GM21576 (cell line): ENCODE measurements around the gene SFN.
"Not testable (repeated sequence)": the region's sequence is repeated elsewhere in the genome, so short reads cannot be mapped to it uniquely, and the experiment has no call there.

Source experiments
- ATAC-seq: cut with Tn5 transposase; IDR thresholded peaks from one replicate; pipeline ENCODE4 v1.9.1; 2021; ENCODE audit warnings: mild to moderate bottlenecking, moderate library complexity; ENCODE audit not compliant: unreplicated experiment

SFN gene

GRCh38 chr1:26838474-26839338, 24.2 kb upstream of the SFN start:
- peak; percentile 89 for ATAC-seq

GRCh38 chr1:26839339-26839722, 23.6 kb upstream of the SFN start:
- peak; percentile 5 for ATAC-seq

GRCh38 chr1:26839779-26840178, 23.2 kb upstream of the SFN start:
- no peak for ATAC-seq

- no peak for ATAC-seq
Observed at GRCh38 chr1:26844424-26845196, 18.3 kb upstream of the SFN start.

GRCh38 chr1:26847826-26848225, 15.1 kb upstream of the SFN start:
- not testable (repeated sequence) for ATAC-seq

GRCh38 chr1:26848499-26848898, 14.4 kb upstream of the SFN start:
- ATAC-seq: no peak

GRCh38 chr1:26848941-26849774, 13.8 kb upstream of the SFN start:
- no peak for ATAC-seq

GRCh38 chr1:26851106-26851684, 11.8 kb upstream of the SFN start:
- no peak for ATAC-seq

GRCh38 chr1:26852701-26853100, 10.2 kb upstream of the SFN start:
- ATAC-seq: no peak

GRCh38 chr1:26853156-26853555, 9.8 kb upstream of the SFN start:
- ATAC-seq: no peak

- no peak for ATAC-seq
Observed at GRCh38 chr1:26853600-26853999, 9.3 kb upstream of the SFN start.

- no peak for ATAC-seq
Observed at GRCh38 chr1:26854906-26855305, 8.0 kb upstream of the SFN start.

- no peak for ATAC-seq
Observed at GRCh38 chr1:26855636-26856035, 7.3 kb upstream of the SFN start.

- no peak for ATAC-seq
Observed at GRCh38 chr1:26856181-26856580, 6.8 kb upstream of the SFN start.

- no peak for ATAC-seq
Observed at GRCh38 chr1:26856604-26857469, 6.1 kb upstream of the SFN start.

- ATAC-seq: no peak
Observed at GRCh38 chr1:26857473-26858060, 5.4 kb upstream of the SFN start.

GRCh38 chr1:26858160-26858559, 4.8 kb upstream of the SFN start:
- no peak for ATAC-seq

- ATAC-seq: no peak
Observed at GRCh38 chr1:26858891-26859640, 3.9 kb upstream of the SFN start.

GRCh38 chr1:26861286-26861701, 1.7 kb upstream of the SFN start:
- ATAC-seq: no peak
